Uterus (tissue), 4 donors: ENCODE results near the gene RAD9A. TPM values are rescaled to one million over a fixed set of nuclear protein-coding genes. Genes with fewer than 3 reads are reported as not detected.

Experiments used
- DNase-seq, 2 donors: peaks; one replicate each; pipeline ENCODE4 v3.0.0-alpha.2; 2019 to 2020
- H3K27ac ChIP-seq, 2 donors: fragments of 200-600 bp; sonication (generic); 1 replicate in 1 of 2; 2 replicates in 1 of 2; pipeline ENCODE4 v1.5.1; 2016 to 2018
- H3K27me3 ChIP-seq, 2 donors: fragments of 200-600 bp; sonication (generic); one replicate each; pipeline ENCODE4 v1.5.1; 2018 to 2019; ENCODE audit warnings: control low read depth in 1 of 2
- H3K36me3 ChIP-seq, 2 donors: fragments of 200-600 bp; sonication (generic); one replicate each; pipeline ENCODE4 v1.5.1; 2019; ENCODE audit warnings: control low read depth in 1 of 2
- H3K4me1 ChIP-seq, 2 donors: fragments of 200-600 bp; sonication (generic); one replicate each; pipeline ENCODE4 v1.5.1; 2018 to 2019; ENCODE audit warnings: control low read depth in 1 of 2
- H3K4me3 ChIP-seq, 2 donors: fragments of 200-600 bp; sonication (generic); 1 replicate in 1 of 2; 2 replicates in 1 of 2; pipeline ENCODE4 v1.5.1; 2018 to 2019; ENCODE audit warnings: mild to moderate bottlenecking in 1 of 2
- H3K9me3 ChIP-seq, 2 donors: fragments of 200-600 bp; sonication (generic); one replicate each; pipeline ENCODE4 v1.5.1; 2019; ENCODE audit warnings: control low read depth in 1 of 2
- CTCF ChIP-seq, 4 experiments: fragments of 200-600 bp in 2 of 4; fragments of 450-650 bp in 2 of 4; sonication (generic) in 2 of 4; IDR thresholded peaks; one replicate each; pipeline ENCODE4 v1.5.1; 2016 to 2019; ENCODE audit warnings: antibody characterized with exemption in 4 of 4, mild to moderate bottlenecking in 2 of 4, moderate library complexity in 1 of 4
- POLR2A ChIP-seq, 2 donors: fragments of 450-650 bp; IDR thresholded peaks; one replicate each; pipeline ENCODE4 v1.6.1; 2016; ENCODE audit warnings: antibody characterized with exemption in 2 of 2, mild to moderate bottlenecking in 1 of 2, moderate library complexity in 1 of 2
- intact Hi-C: fragments of 100-400 bp; cut with DNase I; formaldehyde crosslinking; loops from one replicate; pipeline ENCODE4 v1.15.1; 2023; ENCODE audit warnings: low total_unique reads
- total RNA-seq, 4 donors: library from RNA; depleted of rRNA in 3 of 4; stranded (reverse); fragments of >200 nt in 3 of 4; gene quantifications; one replicate each; pipeline versions ENCODE4 v1.1.0 to v1.2.4, GENCODE V29; 2014 to 2023
- donor health status: DM: yes; HTN: yes; CAD: no.

Gene RAD9A
- total RNA-seq = 10 to 100 TPM in 2 of 4 donors, 1 to 10 TPM in 2; 2.6 to 37.3 (median 11.6) TPM

GRCh38 chr11:67391304-67392182 lies at the start of gene RAD9A:
TSS of gene RAD9A (plus strand) at chr11:67391986. CDS start at chr11:67392045, 59 bp downstream.
- TF ChIP-seq POLR2A (IDR thresholded peaks at IDR 0.05) (peak in 1 of 2 donors; percentile 61), CTCF (IDR thresholded peaks at IDR 0.05) (peak in 1 of 4 experiments; percentile 36)
- Histone ChIP-seq H3K4me3 (peak within 1 kb of the TSS; percentile 55 to 76), H3K36me3 (no peaks in the 10 kb centered on the region), H3K27me3 (no peaks in the 10 kb centered on the region), H3K27ac (peak within 1 kb of the TSS; percentile 83 to 84), H3K4me1 (no peaks in the 10 kb centered on the region), H3K9me3 (no peaks in the 10 kb centered on the region)
- DNase-seq = peak; percentile 92 to 95
- intact Hi-C loops = no loop called here

- intact Hi-C loops = no loop called here
- H3K4me3 ChIP-seq = no peak overlapping the region
- H3K9me3 ChIP-seq = no peaks in the 10 kb centered on the region
- no peak overlapping the region for H3K27ac ChIP-seq
- no peak for DNase-seq
- TF ChIP-seq CTCF (IDR thresholded peaks at IDR 0.05) (no peak), POLR2A (IDR thresholded peaks at IDR 0.05) (no peak)
- H3K27me3 ChIP-seq = no peaks in the 10 kb centered on the region
- H3K4me1 ChIP-seq = no peaks in the 10 kb centered on the region
- H3K36me3 ChIP-seq = no peaks in the 10 kb centered on the region
Measured at GRCh38 chr11:67344264-67344663, 47.5 kb upstream of the RAD9A start.

GRCh38 chr11:67345247-67345919 lies 46.4 kb upstream of the RAD9A start:
- no peaks in the 10 kb centered on the region for H3K36me3 ChIP-seq
- H3K9me3 ChIP-seq = no peaks in the 10 kb centered on the region
- TF ChIP-seq POLR2A (IDR thresholded peaks at IDR 0.05) (no peak), CTCF (IDR thresholded peaks at IDR 0.05) (no peak)
- H3K27ac ChIP-seq = no peak overlapping the region
- H3K4me1 ChIP-seq = no peaks in the 10 kb centered on the region
- no peak for DNase-seq
- intact Hi-C loops = loop anchor here (5.0 kb wide), 1 partner anchor 42 kb away; no protein-coding TSS in a partner anchor
- H3K27me3 ChIP-seq = no peaks in the 10 kb centered on the region
- no peak overlapping the region for H3K4me3 ChIP-seq

- H3K36me3 ChIP-seq = no peaks in the 10 kb centered on the region
- intact Hi-C loops = loop anchor here (5.0 kb wide), 1 partner anchor 41 kb away; no protein-coding TSS in a partner anchor
- H3K27ac ChIP-seq = no peak overlapping the region
- no peaks in the 10 kb centered on the region for H3K4me1 ChIP-seq
- H3K4me3 ChIP-seq = no peak overlapping the region
- no peaks in the 10 kb centered on the region for H3K27me3 ChIP-seq
- TF ChIP-seq POLR2A (IDR thresholded peaks at IDR 0.05) (no peak), CTCF (IDR thresholded peaks at IDR 0.05) (peak in 3 of 4 experiments; percentile 23 to 36 (median 26))
- DNase-seq = no peak
- H3K9me3 ChIP-seq = no peaks in the 10 kb centered on the region
Measured at GRCh38 chr11:67345920-67346819, 45.6 kb upstream of the RAD9A start.
